GM23248 (cell line): ENCODE results near the gene PRSS2.

Experiments
- EZH2 ChIP-seq: fragments of 200-600 bp; sonication (generic); IDR thresholded peaks from 2 replicates; pipeline ENCODE4 v1.6.1; 2018; ENCODE audit warnings: antibody characterized with exemption, mild to moderate bottlenecking; ENCODE audit not compliant: insufficient read depth, poor library complexity, severe bottlenecking
- EZH2phosphoT487 ChIP-seq: fragments of 200-600 bp; sonication (generic); IDR thresholded peaks from 2 replicates; pipeline ENCODE4 v1.6.1; 2018; ENCODE audit warnings: antibody characterized with exemption, moderate library complexity, mild to moderate bottlenecking, low read depth; ENCODE audit not compliant: insufficient read depth

GRCh38 chr7:142811154-142811737 is 40.5 kb downstream of the PRSS2 start:
- no peak for TF ChIP-seq EZH2phosphoT487
- TF ChIP-seq EZH2 = no peak
